HCT116 (cell line): ENCODE results near the gene MYL4.

Experiments
- ELF1 ChIP-seq: IDR thresholded peaks from 2 replicates; pipeline ENCODE4 v1.6.1; 2012; ENCODE audit warnings: low read depth, borderline replicate concordance
- EZH2 ChIP-seq: fragments of 200-600 bp; sonication (generic); IDR thresholded peaks from 2 replicates; pipeline ENCODE4 v1.6.1; 2017; ENCODE audit warnings: antibody characterized with exemption, mixed run types
- JUND ChIP-seq: IDR thresholded peaks from 2 replicates; pipeline ENCODE4 v1.6.1; 2012
- MAX ChIP-seq: IDR thresholded peaks from 2 replicates; pipeline ENCODE4 v1.6.1; 2012
- POLR2A ChIP-seq: IDR thresholded peaks from 2 replicates; pipeline ENCODE4 v1.7.0; 2011; ENCODE audit warnings: borderline replicate concordance; ENCODE audit not compliant: insufficient read depth, insufficient read length; ENCODE audit errors: extremely low read depth
- POLR2AphosphoS5 ChIP-seq: IDR thresholded peaks from 2 replicates; pipeline ENCODE4 v1.6.1; 2011; ENCODE audit warnings: mild to moderate bottlenecking, low read depth, low read length, moderate library complexity
- RAD21 ChIP-seq: IDR thresholded peaks from 2 replicates; pipeline ENCODE4 v1.6.1; 2012; ENCODE audit warnings: low read depth, mild to moderate bottlenecking
- TCF7L2 ChIP-seq: IDR thresholded peaks from 2 replicates; pipeline ENCODE4 v1.7.0; 2011; ENCODE audit warnings: borderline replicate concordance, inconsistent platforms; ENCODE audit not compliant: insufficient read depth, insufficient read length; ENCODE audit errors: extremely low read depth
- TF ChIP-seq, protein P1 (sequence below), 3 experiments: fragments of 200-600 bp in 1 of 3; sonication (generic) in 1 of 3; IDR thresholded peaks in 2 of 3; conservative IDR thresholded peaks in 1 of 3; 2 replicates each; pipeline ENCODE4 v1.5.1; 2012 to 2017; ENCODE audit warnings: low read depth in 2 of 3, low read length in 2 of 3, antibody characterized with exemption in 1 of 3, borderline replicate concordance in 1 of 3, control low read depth in 1 of 3, mild to moderate bottlenecking in 1 of 3, mixed read lengths in 1 of 3, mixed run types in 1 of 3, moderate library complexity in 1 of 3; ENCODE audit not compliant: insufficient read depth in 1 of 3

DNA sequence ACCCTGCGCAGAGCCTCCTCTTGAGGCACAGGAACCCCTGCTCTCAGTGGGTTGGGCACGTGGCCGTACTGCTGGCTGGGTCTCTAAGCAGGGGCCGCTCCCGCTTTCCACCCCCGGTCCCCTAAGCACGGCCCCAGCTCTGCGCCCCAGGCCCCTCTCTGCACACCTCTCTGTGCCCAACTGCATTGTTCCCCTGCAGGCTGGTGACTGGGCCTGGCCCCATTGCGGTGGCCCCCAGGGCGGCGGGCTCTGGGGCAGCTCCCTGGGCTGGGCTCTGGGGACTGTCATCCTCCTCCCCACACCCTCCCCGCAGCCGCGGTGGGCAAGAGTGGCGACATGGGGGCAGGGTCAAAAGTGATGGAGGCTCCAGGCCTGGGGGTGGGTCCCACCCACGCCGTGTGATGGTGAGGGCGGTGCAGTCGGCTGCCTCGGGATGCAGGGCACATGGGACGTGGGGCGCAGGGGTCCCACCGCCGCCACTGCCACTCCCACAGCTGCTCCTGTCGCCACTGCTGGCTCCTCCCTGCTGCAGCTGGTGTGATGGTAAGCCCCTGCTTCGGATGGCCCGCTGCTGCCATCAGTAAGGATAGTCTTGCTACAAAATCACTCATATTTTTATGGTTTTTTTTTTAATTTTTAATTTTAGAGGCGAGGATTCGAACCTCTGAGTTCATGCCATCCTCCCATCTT, 29.3 kb downstream of the MYL4 start:
- TF ChIP-seq, protein P1, sequence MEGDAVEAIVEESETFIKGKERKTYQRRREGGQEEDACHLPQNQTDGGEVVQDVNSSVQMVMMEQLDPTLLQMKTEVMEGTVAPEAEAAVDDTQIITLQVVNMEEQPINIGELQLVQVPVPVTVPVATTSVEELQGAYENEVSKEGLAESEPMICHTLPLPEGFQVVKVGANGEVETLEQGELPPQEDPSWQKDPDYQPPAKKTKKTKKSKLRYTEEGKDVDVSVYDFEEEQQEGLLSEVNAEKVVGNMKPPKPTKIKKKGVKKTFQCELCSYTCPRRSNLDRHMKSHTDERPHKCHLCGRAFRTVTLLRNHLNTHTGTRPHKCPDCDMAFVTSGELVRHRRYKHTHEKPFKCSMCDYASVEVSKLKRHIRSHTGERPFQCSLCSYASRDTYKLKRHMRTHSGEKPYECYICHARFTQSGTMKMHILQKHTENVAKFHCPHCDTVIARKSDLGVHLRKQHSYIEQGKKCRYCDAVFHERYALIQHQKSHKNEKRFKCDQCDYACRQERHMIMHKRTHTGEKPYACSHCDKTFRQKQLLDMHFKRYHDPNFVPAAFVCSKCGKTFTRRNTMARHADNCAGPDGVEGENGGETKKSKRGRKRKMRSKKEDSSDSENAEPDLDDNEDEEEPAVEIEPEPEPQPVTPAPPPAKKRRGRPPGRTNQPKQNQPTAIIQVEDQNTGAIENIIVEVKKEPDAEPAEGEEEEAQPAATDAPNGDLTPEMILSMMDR (IDR thresholded peaks at IDR 0.05 in 2 of 3, conservative IDR thresholded peaks at IDR 0.05 in 1 of 3; ENCODE audit: borderline replicate concordance in 1 of 3, insufficient read depth in 1 of 3, low read depth in 2 of 3, low read length in 2 of 3) = no peak
- no peak for TF ChIP-seq MAX
- TF ChIP-seq POLR2AphosphoS5 = no peak
- TF ChIP-seq RAD21 = no peak
- TF ChIP-seq ELF1 = no peak
- TF ChIP-seq TCF7L2 = no peak
- TF ChIP-seq EZH2 = no peak
- TF ChIP-seq JUND = no peak
- TF ChIP-seq POLR2A = no peak
